T-cell (primary cell): ENCODE results near the gene PVR. TPM values are rescaled to one million over a fixed set of nuclear protein-coding genes. Genes with fewer than 3 reads are reported as not detected.

Source experiments
- ATAC-seq, 4 experiments: fragments of 200-7000 bp in 3 of 4; fragments of 150-1000 bp in 1 of 4; cut with Tn5 transposase; replicated peaks in 1 of 4; 1 replicate in 3 of 4; 2 replicates in 1 of 4; pipeline ENCODE4 v1.10.0; 2021; ENCODE audit warnings: moderate library complexity in 3 of 4, mild to moderate bottlenecking in 2 of 4, moderate number of reproducible peaks in 1 of 4
- CTCF ChIA-PET, 2 donors: fragments of 300-600 bp; sonication (Branson Sonifier 250); formaldehyde crosslinking; loops; one replicate each; lab custom pipeline; 2022; ENCODE audit warnings: antibody characterized with exemption in 2 of 2; lab: Charles Lee
- POLR2A ChIA-PET, 2 donors: fragments of 300-600 bp; sonication (Branson Sonifier 250); formaldehyde crosslinking; loops; one replicate each; lab custom pipeline; 2022; ENCODE audit warnings: antibody characterized with exemption in 2 of 2; lab: Charles Lee
- DNase-seq, 35 experiments: peaks; one replicate each; pipeline versions ENCODE4 v3.0.0 to v3.0.0-alpha.2; 2013 to 2023
- H3K27ac ChIP-seq: one replicate; pipeline ENCODE4 v1.5.1; 2013; ENCODE audit warnings: low read length
- H3K27me3 ChIP-seq, 2 experiments: replicated peaks in 1 of 2; 1 replicate in 1 of 2; 2 replicates in 1 of 2; pipeline versions ENCODE4 v1.6.1 to v1.7.0; 2013; ENCODE audit warnings: low read length in 1 of 2, mixed read lengths in 1 of 2; ENCODE audit not compliant: control insufficient read depth in 2 of 2, insufficient read depth in 2 of 2; ENCODE audit errors: extremely low read depth in 1 of 2
- H3K36me3 ChIP-seq, 2 donors: 1 replicate in 1 of 2; 2 replicates in 1 of 2; pipeline versions ENCODE4 v1.6.1 to v1.7.0; 2013; ENCODE audit warnings: low read length in 1 of 2; ENCODE audit not compliant: control insufficient read depth in 2 of 2, insufficient read depth in 1 of 2; ENCODE audit errors: extremely low read depth in 1 of 2
- H3K4me1 ChIP-seq, 2 experiments: 1 replicate in 1 of 2; 2 replicates in 1 of 2; pipeline versions ENCODE4 v1.6.1 to v1.7.0; 2013; ENCODE audit warnings: low read length in 2 of 2, mixed read lengths in 1 of 2; ENCODE audit not compliant: insufficient read depth in 2 of 2, control insufficient read depth in 1 of 2; ENCODE audit errors: extremely low read depth in 1 of 2
- H3K4me3 ChIP-seq, 2 donors: 1 replicate in 1 of 2; 2 replicates in 1 of 2; pipeline versions ENCODE4 v1.5.1 to v1.7.0; 2013; ENCODE audit warnings: mild to moderate bottlenecking in 2 of 2, low read length in 1 of 2, moderate library complexity in 1 of 2; ENCODE audit not compliant: control insufficient read depth in 1 of 2; ENCODE audit errors: extremely low read depth in 1 of 2
- H3K9me3 ChIP-seq: 2 replicates; pipeline ENCODE4 v1.7.0; 2013
- H3K27ac Mint-ChIP-seq, 2 donors: one replicate each; pipeline ENCODE4 v1.8.0; 2020 to 2021; ENCODE audit warnings: mild to moderate bottlenecking in 2 of 2, mixed read lengths in 2 of 2
- H3K27me3 Mint-ChIP-seq, 2 donors: one replicate each; pipeline ENCODE4 v1.8.0; 2021 to 2022; ENCODE audit warnings: mixed read lengths in 2 of 2
- H3K36me3 Mint-ChIP-seq: one replicate; pipeline ENCODE4 v1.8.0; 2021; ENCODE audit warnings: mixed read lengths
- H3K4me1 Mint-ChIP-seq, 3 donors: one replicate each; pipeline ENCODE4 v1.8.0; 2020 to 2022; ENCODE audit warnings: mixed read lengths in 3 of 3, mild to moderate bottlenecking in 1 of 3
- H3K4me3 Mint-ChIP-seq, 3 donors: one replicate each; pipeline ENCODE4 v1.8.0; 2020 to 2022; ENCODE audit warnings: mild to moderate bottlenecking in 3 of 3, mixed read lengths in 3 of 3, moderate library complexity in 3 of 3
- H3K9me3 Mint-ChIP-seq, 3 donors: one replicate each; pipeline ENCODE4 v1.8.0; 2020 to 2022; ENCODE audit warnings: mixed read lengths in 3 of 3
- WGBS: methylation state at CpG from one replicate; pipeline ENCODE4 v1.1.5; 2013; ENCODE audit warnings: missing lambda C conversion rate; ENCODE audit not compliant: insufficient coverage; 5-methylcytosine and 5-hydroxymethylcytosine counted together
- total RNA-seq, 35 experiments: library from RNA in 6 of 35; stranded (reverse) in 6 of 35; fragments of 120-200 nt in 1 of 35; gene quantifications; one replicate each; pipeline versions ENCODE4 v1.2.1 to v1.2.4 and lab custom pipeline; 2013 to 2026

Gene PVR
- total RNA-seq, 5 donors from 2014 or later (not counting 1 experiment from before 2014, with no cell fraction given), result 1.2 to 3.4 (median 2.8) TPM

GRCh38 chr19:44657211-44657921 lies 13.7 kb downstream of the PVR start:
- WGBS, result 36% methylated on average over 23 of the region's 25 CpGs
- no peaks in the 10 kb centered on the region for H3K36me3 ChIP-seq
- H3K4me3 ChIP-seq, result no peak overlapping the region
- Mint-ChIP-seq H3K27ac (no peak overlapping the region), H3K4me3 (no peak overlapping the region), H3K4me1 (peaks cover 9 to 17% (median 11%) of the 10 kb centered on the region in 3 donors), H3K9me3 (no peaks in the 10 kb centered on the region), H3K27me3 (no peaks in the 10 kb centered on the region), H3K36me3 (no peaks in the 10 kb centered on the region)
- ATAC-seq (peak; percentile 41 to 59 (median 51)), DNase-seq (peak; percentile 7 to 75 (median 49))
- no peak overlapping the region for H3K27ac ChIP-seq
- ChIA-PET CTCF (interaction anchor here (0.5 to 2.0 kb wide), 6 partner anchors 68 to 212 kb away, joined by 3 to 10 read pairs (median 4); no protein-coding TSS in a partner anchor), POLR2A (no interaction called here)
- peaks cover 0 to 11% of the 10 kb centered on the region in 2 experiments for H3K4me1 ChIP-seq
- H3K9me3 ChIP-seq, result no peaks in the 10 kb centered on the region
- H3K27me3 ChIP-seq, result peaks cover 0 to 27% of the 10 kb centered on the region in 2 experiments

GRCh38 chr19:44658069-44658733 lies 14.5 kb downstream of the PVR start:
- no CpG with 5 or more reads among the region's 3 CpGs for WGBS

GRCh38 chr19:44660081-44660480 lies 16.4 kb downstream of the PVR start:
- H3K36me3 ChIP-seq, result no peaks in the 10 kb centered on the region
- no peak overlapping the region for H3K27ac ChIP-seq
- H3K27me3 ChIP-seq, result peaks cover 0 to 20% of the 10 kb centered on the region in 2 experiments
- H3K4me1 ChIP-seq, result peaks cover 0 to 6% of the 10 kb centered on the region in 2 experiments
- CTCF ChIA-PET, result no interaction called here
- POLR2A ChIA-PET, result no interaction called here
- H3K27ac Mint-ChIP-seq, result no peak overlapping the region
- no peaks in the 10 kb centered on the region for H3K9me3 ChIP-seq
- no peak overlapping the region for H3K4me3 Mint-ChIP-seq
- peaks cover 3 to 11% (median 5%) of the 10 kb centered on the region in 3 donors for H3K4me1 Mint-ChIP-seq
- H3K36me3 Mint-ChIP-seq, result no peaks in the 10 kb centered on the region
- H3K27me3 Mint-ChIP-seq, result no peaks in the 10 kb centered on the region
- WGBS, result 85% methylated on average over 4 of the region's 4 CpGs
- ATAC-seq (no peak), DNase-seq (no peak)
- H3K9me3 Mint-ChIP-seq, result no peaks in the 10 kb centered on the region
- no peak overlapping the region for H3K4me3 ChIP-seq

More at GRCh38 chr19:44658069-44658733, 14.5 kb downstream of the PVR start:
- DNase-seq (no peak), ATAC-seq (no peak)
- Mint-ChIP-seq H3K4me3 (no peak overlapping the region), H3K27me3 (no peaks in the 10 kb centered on the region), H3K9me3 (no peaks in the 10 kb centered on the region), H3K4me1 (peaks cover 9 to 17% (median 11%) of the 10 kb centered on the region in 3 donors), H3K36me3 (no peaks in the 10 kb centered on the region), H3K27ac (no peak overlapping the region)
- H3K4me1 ChIP-seq, result peaks cover 0 to 11% of the 10 kb centered on the region in 2 experiments
- peaks cover 0 to 27% of the 10 kb centered on the region in 2 experiments for H3K27me3 ChIP-seq
- H3K9me3 ChIP-seq, result no peaks in the 10 kb centered on the region
- H3K4me3 ChIP-seq, result no peak overlapping the region
- no peaks in the 10 kb centered on the region for H3K36me3 ChIP-seq
- CTCF ChIA-PET, result interaction anchor here (0.5 to 2.0 kb wide), 5 partner anchors 69 to 211 kb away, joined by 3 to 10 read pairs (median 4); no protein-coding TSS in a partner anchor
- no peak overlapping the region for H3K27ac ChIP-seq
- POLR2A ChIA-PET, result no interaction called here

GRCh38 chr19:44661205-44661604 lies 17.5 kb downstream of the PVR start:
- 100% methylated on average over 2 of the region's 11 CpGs for WGBS
- no peak overlapping the region for H3K4me3 Mint-ChIP-seq
- H3K27ac Mint-ChIP-seq, result no peak overlapping the region

GRCh38 chr19:44661904-44662303 lies 18.2 kb downstream of the PVR start:
- Histone ChIP-seq H3K4me3 (no peak overlapping the region), H3K4me1 (peaks cover 0 to 6% of the 10 kb centered on the region in 2 experiments), H3K27ac (no peak overlapping the region), H3K36me3 (no peaks in the 10 kb centered on the region), H3K9me3 (no peaks in the 10 kb centered on the region), H3K27me3 (peaks cover 0 to 19% of the 10 kb centered on the region in 2 experiments)
- Mint-ChIP-seq H3K4me3 (no peak overlapping the region), H3K4me1 (peaks cover 3 to 10% (median 4%) of the 10 kb centered on the region in 3 donors), H3K9me3 (no peaks in the 10 kb centered on the region), H3K27ac (no peak overlapping the region), H3K36me3 (no peaks in the 10 kb centered on the region), H3K27me3 (no peaks in the 10 kb centered on the region)
- ATAC-seq (no peak), DNase-seq (no peak)
- POLR2A ChIA-PET, result no interaction called here
- 57% methylated on average over 4 of the region's 7 CpGs for WGBS
- CTCF ChIA-PET, result no interaction called here

More at GRCh38 chr19:44661205-44661604, 17.5 kb downstream of the PVR start:
- peaks cover 3 to 11% (median 5%) of the 10 kb centered on the region in 3 donors for H3K4me1 Mint-ChIP-seq
- POLR2A ChIA-PET, result no interaction called here
- H3K27ac ChIP-seq, result no peak overlapping the region
- H3K9me3 Mint-ChIP-seq, result no peaks in the 10 kb centered on the region
- peaks cover 0 to 20% of the 10 kb centered on the region in 2 experiments for H3K27me3 ChIP-seq
- H3K27me3 Mint-ChIP-seq, result no peaks in the 10 kb centered on the region
- ATAC-seq (no peak), DNase-seq (no peak)
- H3K4me3 ChIP-seq, result no peak overlapping the region
- no peaks in the 10 kb centered on the region for H3K9me3 ChIP-seq
- H3K36me3 ChIP-seq, result no peaks in the 10 kb centered on the region
- H3K36me3 Mint-ChIP-seq, result no peaks in the 10 kb centered on the region
- H3K4me1 ChIP-seq, result peaks cover 0 to 6% of the 10 kb centered on the region in 2 experiments
- CTCF ChIA-PET, result no interaction called here

- Mint-ChIP-seq H3K4me1 (peaks cover 0 to under 1% (median 0%) of the 10 kb centered on the region in 3 donors), H3K27ac (no peak overlapping the region), H3K27me3 (no peaks in the 10 kb centered on the region), H3K9me3 (no peaks in the 10 kb centered on the region), H3K4me3 (no peak overlapping the region), H3K36me3 (no peaks in the 10 kb centered on the region)
- no peak overlapping the region for H3K27ac ChIP-seq
- H3K9me3 ChIP-seq, result no peaks in the 10 kb centered on the region
- ChIA-PET POLR2A (interaction anchor here in 1 of 2 donors (0.6 kb wide), 1 partner anchor 10 kb away, joined by 3 read pairs; no protein-coding TSS in a partner anchor), CTCF (interaction anchor here in 1 of 2 donors (0.6 kb wide), 2 partner anchors 178 to 186 kb away, joined by 3 to 4 read pairs; no protein-coding TSS in a partner anchor)
- 86% methylated on average over 5 of the region's 7 CpGs for WGBS
- peaks cover 0 to 10% of the 10 kb centered on the region in 2 experiments for H3K27me3 ChIP-seq
- no peaks in the 10 kb centered on the region for H3K4me1 ChIP-seq
- ATAC-seq (no peak), DNase-seq (no peak)
- no peaks in the 10 kb centered on the region for H3K36me3 ChIP-seq
- no peak overlapping the region for H3K4me3 ChIP-seq
Observed at GRCh38 chr19:44662691-44663385, 19.1 kb downstream of the PVR start.
